ENCODE measurements around the gene PLEKHA1.

- no peak for TF ChIP-seq CTCF (IDR thresholded peaks at IDR 0.05)
- TF ChIP-seq EZH2 (IDR thresholded peaks at IDR 0.05; ENCODE audit: borderline replicate concordance, insufficient read depth, low read depth, low read length, poor library complexity, severe bottlenecking), result no peak
Measured at GRCh38 chr10:122379041-122379440, 4.5 kb downstream of the PLEKHA1 start.

Measured in B cell (primary cell).